WERI-Rb-1 (cell line): ENCODE results near the gene PTPRG.

Source experiments
- DNase-seq: peaks from one replicate; pipeline ENCODE4 v3.0.0-alpha.2; 2020
- H3K27ac ChIP-seq: fragments of 250-450 bp; sonication (Bioruptor Pico); 2 replicates; pipeline ENCODE4 v1.5.1; 2020; ENCODE audit warnings: mild to moderate bottlenecking, moderate library complexity
- H3K27me3 ChIP-seq: fragments of 250-450 bp; sonication (Bioruptor Pico); 2 replicates; pipeline ENCODE4 v1.5.1; 2021; ENCODE audit warnings: mild to moderate bottlenecking, low read depth, moderate library complexity; ENCODE audit not compliant: insufficient read depth, severe bottlenecking
- H3K36me3 ChIP-seq: fragments of 250-450 bp; sonication (Bioruptor Pico); 2 replicates; pipeline ENCODE4 v1.5.1; 2020; ENCODE audit warnings: mild to moderate bottlenecking, moderate library complexity
- H3K4me3 ChIP-seq: 2 replicates; pipeline ENCODE4 v1.5.1; 2011; ENCODE audit warnings: low read depth, mild to moderate bottlenecking, control low read depth, low read length
- H3K9me3 ChIP-seq: fragments of 250-450 bp; sonication (Bioruptor Pico); 2 replicates; pipeline ENCODE4 v1.5.1; 2021; ENCODE audit warnings: mild to moderate bottlenecking, moderate library complexity; ENCODE audit not compliant: severe bottlenecking
- TF ChIP-seq, protein P1 (sequence below): IDR thresholded peaks from 2 replicates; pipeline ENCODE4 v1.5.1; 2011; ENCODE audit warnings: low read depth, mild to moderate bottlenecking, control low read depth, inconsistent platforms, low read length

PTPRG gene

DNA sequence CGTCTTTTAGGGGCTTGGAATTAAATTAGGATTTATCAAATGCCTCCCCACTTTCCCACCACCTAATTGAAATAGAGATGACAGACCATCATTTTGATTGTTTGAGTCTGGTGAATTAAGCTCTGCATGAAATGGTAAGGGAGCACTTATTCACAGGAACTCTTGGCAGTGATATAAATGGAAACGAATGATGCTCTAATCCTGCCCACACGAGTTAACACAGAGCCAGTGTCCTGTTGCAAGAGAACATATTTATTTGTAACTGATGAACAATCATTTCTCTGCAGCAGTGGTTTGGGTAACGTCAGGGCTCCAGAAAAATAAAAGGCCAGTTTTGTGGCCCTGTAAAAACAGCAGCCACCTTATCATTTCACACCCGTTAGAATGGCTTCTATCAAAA is 648.6 kb downstream of the PTPRG start:
- Histone ChIP-seq H3K4me3 (no peak overlapping the region), H3K27me3 (no peaks in the 10 kb centered on the region), H3K36me3 (peaks cover 29% of the 10 kb centered on the region), H3K9me3 (no peaks in the 10 kb centered on the region), H3K27ac (no peak overlapping the region)
- no peak for DNase-seq
- TF ChIP-seq, protein P1, sequence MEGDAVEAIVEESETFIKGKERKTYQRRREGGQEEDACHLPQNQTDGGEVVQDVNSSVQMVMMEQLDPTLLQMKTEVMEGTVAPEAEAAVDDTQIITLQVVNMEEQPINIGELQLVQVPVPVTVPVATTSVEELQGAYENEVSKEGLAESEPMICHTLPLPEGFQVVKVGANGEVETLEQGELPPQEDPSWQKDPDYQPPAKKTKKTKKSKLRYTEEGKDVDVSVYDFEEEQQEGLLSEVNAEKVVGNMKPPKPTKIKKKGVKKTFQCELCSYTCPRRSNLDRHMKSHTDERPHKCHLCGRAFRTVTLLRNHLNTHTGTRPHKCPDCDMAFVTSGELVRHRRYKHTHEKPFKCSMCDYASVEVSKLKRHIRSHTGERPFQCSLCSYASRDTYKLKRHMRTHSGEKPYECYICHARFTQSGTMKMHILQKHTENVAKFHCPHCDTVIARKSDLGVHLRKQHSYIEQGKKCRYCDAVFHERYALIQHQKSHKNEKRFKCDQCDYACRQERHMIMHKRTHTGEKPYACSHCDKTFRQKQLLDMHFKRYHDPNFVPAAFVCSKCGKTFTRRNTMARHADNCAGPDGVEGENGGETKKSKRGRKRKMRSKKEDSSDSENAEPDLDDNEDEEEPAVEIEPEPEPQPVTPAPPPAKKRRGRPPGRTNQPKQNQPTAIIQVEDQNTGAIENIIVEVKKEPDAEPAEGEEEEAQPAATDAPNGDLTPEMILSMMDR, result no peak

DNA sequence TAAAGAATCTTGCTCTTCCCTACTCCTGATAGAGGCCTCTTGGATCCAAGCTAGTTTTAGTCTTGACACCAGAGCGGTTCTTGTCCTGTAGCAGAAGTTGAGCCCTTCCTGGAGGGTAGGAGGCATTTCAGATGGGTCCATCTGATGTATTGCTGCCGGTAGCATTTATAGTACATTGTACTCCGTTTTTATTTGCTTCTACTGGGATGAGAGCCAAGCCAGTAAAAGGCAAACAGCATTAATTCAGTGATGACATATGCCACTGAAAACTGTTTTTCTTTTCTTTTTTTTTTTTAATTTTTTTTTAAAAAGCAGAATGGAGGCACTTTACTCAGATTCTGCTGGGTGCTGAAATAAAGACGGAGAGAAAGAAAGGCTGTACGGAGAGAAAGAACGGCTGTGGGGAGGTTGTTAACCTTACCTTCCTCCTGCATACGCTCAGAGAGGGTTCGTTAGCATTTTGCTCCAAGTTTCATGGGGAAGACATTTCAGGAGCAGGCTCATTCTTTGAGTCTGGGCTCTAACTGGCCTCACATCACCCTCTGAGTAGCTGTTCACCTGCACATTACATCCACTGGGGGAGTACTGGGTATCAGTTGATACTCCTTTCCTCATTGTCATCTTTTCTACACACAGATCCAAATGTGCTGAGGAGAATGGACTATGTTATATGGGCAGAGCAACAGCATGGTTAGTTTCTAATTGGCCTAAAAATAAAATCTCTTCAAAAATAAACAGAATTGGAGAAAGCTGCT is 650.5 kb downstream of the PTPRG start:
- Histone ChIP-seq H3K9me3 (no peaks in the 10 kb centered on the region), H3K27me3 (no peaks in the 10 kb centered on the region), H3K4me3 (no peak overlapping the region), H3K36me3 (peaks cover 17% of the 10 kb centered on the region), H3K27ac (no peak overlapping the region)
- TF ChIP-seq, protein P1, result 0 out of 2 replicates have a peak, but pooled peaks have one; percentile 7
- no peak for DNase-seq

DNA sequence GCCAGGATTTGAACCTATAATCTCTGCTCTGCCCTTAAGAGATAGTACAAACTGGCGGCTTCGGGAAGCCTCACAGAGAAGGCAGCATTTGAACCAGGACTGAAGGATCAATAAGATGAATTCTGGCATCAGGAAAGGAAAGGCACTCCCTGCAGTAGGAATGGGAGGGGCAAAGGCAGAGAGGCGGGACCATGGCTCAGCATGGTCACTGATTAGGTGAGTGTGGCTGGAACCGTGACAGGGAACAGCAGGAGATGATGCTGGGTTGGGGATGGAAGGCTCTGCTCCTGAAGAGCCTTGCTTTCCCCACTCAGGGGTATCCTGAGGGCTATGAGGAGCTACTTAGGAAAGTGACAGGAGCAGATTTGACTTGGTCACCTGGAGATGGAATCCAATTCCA is 653.5 kb downstream of the PTPRG start:
- no peaks in the 10 kb centered on the region for H3K9me3 ChIP-seq
- peaks cover 21% of the 10 kb centered on the region for H3K36me3 ChIP-seq
- H3K27me3 ChIP-seq, result no peaks in the 10 kb centered on the region
- DNase-seq, result no peak
- H3K27ac ChIP-seq, result no peak overlapping the region
- TF ChIP-seq, protein P1, result no peak
- no peak overlapping the region for H3K4me3 ChIP-seq

DNA sequence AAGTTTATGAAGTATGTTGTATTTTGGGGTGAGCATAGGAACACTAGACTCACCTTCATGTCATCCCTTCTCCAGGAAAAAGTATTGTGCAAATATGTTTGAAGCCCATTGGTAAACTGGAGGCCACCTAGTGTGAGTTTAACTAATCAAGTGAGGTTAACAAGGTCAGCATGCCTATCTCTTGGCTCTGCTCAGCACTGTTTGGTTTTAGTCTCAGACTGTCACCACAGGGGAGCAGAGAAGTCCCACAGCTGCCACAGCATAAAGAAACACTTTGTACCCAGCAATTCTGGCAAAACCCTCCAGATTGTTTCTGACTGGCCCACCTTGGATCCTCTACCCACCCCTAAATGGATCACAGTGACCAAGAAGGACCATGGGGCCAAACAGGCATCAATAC is 659.2 kb downstream of the PTPRG start:
- Histone ChIP-seq H3K9me3 (no peaks in the 10 kb centered on the region), H3K27me3 (no peaks in the 10 kb centered on the region), H3K27ac (no peak overlapping the region), H3K4me3 (no peak overlapping the region), H3K36me3 (peaks cover 43% of the 10 kb centered on the region)
- no peak for DNase-seq
- TF ChIP-seq, protein P1, result no peak

DNA sequence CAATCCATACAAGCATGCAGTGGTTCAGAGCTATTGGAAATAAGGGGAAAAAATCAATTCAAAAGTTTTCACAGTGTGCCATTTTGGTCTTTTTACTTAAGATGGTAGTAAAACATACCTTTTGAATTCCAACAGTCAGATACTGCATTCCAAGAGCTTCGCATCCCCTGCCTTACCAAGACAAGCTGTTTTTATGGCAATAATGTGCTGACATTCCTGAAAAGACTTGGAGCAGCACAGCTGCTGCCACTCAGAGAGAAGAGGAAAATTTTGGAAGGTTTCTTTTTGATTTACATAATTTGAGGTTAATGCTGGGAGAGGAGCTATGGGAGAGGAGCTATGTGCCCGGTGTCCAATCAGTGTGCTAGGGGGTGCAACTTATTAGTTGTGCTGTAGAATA is 663.7 kb downstream of the PTPRG start:
- TF ChIP-seq, protein P1, result no peak
- Histone ChIP-seq H3K36me3 (peaks cover 27% of the 10 kb centered on the region), H3K27me3 (no peaks in the 10 kb centered on the region), H3K27ac (no peak overlapping the region), H3K9me3 (no peaks in the 10 kb centered on the region), H3K4me3 (no peak overlapping the region)
- DNase-seq, result no peak
